Measurements from ENCODE around the gene ADAMTS14.

Gene ADAMTS14

GRCh38 chr10:70649526-70649925 lies 22.8 kb upstream of the ADAMTS14 start:
- Mint-ChIP-seq H3K27me3 (peaks cover 5% of the 10 kb centered on the region), H3K9me3 (peaks cover 40% of the 10 kb centered on the region), H3K4me1 (ENCODE audit: low read depth) (no peaks in the 10 kb centered on the region), H3K27ac (no peak overlapping the region), H3K4me3 (no peak overlapping the region), H3K36me3 (ENCODE audit: low read depth) (peaks cover 3% of the 10 kb centered on the region)
- no peak for DNase-seq

- DNase-seq, result no peak
- peaks cover 3% of the 10 kb centered on the region for H3K36me3 Mint-ChIP-seq (ENCODE audit: low read depth)
- H3K4me1 Mint-ChIP-seq (ENCODE audit: low read depth), result no peaks in the 10 kb centered on the region
- H3K9me3 Mint-ChIP-seq, result peaks cover 40% of the 10 kb centered on the region
- H3K27me3 Mint-ChIP-seq, result peaks cover 5% of the 10 kb centered on the region
- no peak overlapping the region for H3K4me3 Mint-ChIP-seq
- no peak overlapping the region for H3K27ac Mint-ChIP-seq
Measured at GRCh38 chr10:70650104-70650503, 22.2 kb upstream of the ADAMTS14 start.

GRCh38 chr10:70650718-70651117 lies 21.6 kb upstream of the ADAMTS14 start:
- peaks cover 40% of the 10 kb centered on the region for H3K9me3 Mint-ChIP-seq
- no peaks in the 10 kb centered on the region for H3K27me3 Mint-ChIP-seq
- no peak overlapping the region for H3K4me3 Mint-ChIP-seq
- no peak overlapping the region for H3K27ac Mint-ChIP-seq
- peaks cover under 1% of the 10 kb centered on the region for H3K4me1 Mint-ChIP-seq (ENCODE audit: low read depth)
- peaks cover 3% of the 10 kb centered on the region for H3K36me3 Mint-ChIP-seq (ENCODE audit: low read depth)
- no peak for DNase-seq

DNA sequence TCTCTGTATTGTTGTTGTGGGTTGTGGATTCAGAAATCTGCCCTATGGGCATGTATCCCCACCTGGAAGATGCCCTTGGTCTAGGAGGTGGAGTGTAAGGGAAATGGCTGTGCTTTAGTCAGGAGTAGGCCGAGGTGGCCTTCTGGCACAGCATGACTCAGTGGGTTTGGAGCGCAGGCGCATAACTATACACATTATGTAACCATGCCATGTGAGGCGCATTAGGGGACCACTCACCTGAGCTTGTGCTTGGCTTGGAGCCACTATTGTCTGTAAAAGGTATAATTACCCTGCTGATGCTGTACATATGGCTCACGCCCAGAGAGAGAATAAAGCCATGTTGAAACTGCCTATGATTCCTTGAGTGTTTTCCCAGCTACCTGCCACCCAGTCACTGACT lies 20.6 kb upstream of the ADAMTS14 start:
- peaks cover 10% of the 10 kb centered on the region for H3K4me1 Mint-ChIP-seq (ENCODE audit: low read depth)
- peaks cover 3% of the 10 kb centered on the region for H3K36me3 Mint-ChIP-seq (ENCODE audit: low read depth)
- DNase-seq, result no peak
- no peak overlapping the region for H3K27ac Mint-ChIP-seq
- no peaks in the 10 kb centered on the region for H3K27me3 Mint-ChIP-seq
- H3K4me3 Mint-ChIP-seq, result no peak overlapping the region
- peaks cover 40% of the 10 kb centered on the region for H3K9me3 Mint-ChIP-seq

DNA sequence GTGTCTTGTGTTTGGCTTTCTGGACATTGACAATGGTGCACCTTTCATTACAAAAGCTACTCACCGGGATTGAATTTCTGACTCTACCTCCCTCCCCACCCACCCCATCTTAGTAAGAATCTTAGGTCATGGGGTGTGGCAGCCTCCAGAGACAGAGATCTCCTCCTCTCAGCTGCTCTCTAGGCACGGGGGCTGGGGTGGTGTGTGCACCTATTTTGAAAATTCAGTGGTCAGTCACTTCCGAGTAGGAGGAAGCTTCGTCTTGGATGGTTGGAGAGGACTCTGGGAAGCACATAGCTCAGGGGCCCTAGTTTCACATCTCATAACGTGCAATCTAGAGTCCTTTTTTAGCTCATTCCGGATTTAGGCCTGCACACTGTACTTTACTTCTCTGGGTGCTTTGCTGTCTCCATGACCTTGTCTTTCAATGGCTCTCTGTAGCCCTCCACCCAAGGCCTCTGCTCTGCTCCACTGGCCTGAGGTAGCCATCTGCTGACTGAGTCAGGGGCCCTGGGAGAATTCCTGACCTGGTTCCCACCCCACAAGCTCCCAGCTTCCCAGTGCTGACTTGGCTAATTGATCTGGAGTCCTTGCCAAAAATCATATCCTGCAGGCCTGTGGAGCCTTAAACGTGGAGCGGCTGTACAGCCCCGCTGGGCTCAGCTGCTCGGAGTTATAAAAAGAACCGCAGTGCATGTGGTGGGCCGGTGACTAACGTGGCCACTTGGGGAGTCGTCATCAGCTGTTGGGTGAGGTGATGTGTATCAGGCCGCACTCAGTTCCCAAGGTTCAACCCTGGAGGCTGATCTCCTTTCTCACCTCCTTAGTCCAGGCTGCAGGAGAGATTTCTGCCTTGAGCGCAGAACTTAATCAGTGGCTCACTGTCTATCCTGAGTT lies 19.3 kb upstream of the ADAMTS14 start:
- H3K27me3 Mint-ChIP-seq, result no peaks in the 10 kb centered on the region
- peaks cover 3% of the 10 kb centered on the region for H3K36me3 Mint-ChIP-seq (ENCODE audit: low read depth)
- DNase-seq, result no peak
- peaks cover 40% of the 10 kb centered on the region for H3K9me3 Mint-ChIP-seq
- peaks cover 15% of the 10 kb centered on the region for H3K4me1 Mint-ChIP-seq (ENCODE audit: low read depth)
- H3K27ac Mint-ChIP-seq, result no peak overlapping the region
- no peak overlapping the region for H3K4me3 Mint-ChIP-seq

- H3K4me1 Mint-ChIP-seq (ENCODE audit: low read depth), result peaks cover 15% of the 10 kb centered on the region
- no peak overlapping the region for H3K4me3 Mint-ChIP-seq
- no peak overlapping the region for H3K27ac Mint-ChIP-seq
- H3K36me3 Mint-ChIP-seq (ENCODE audit: low read depth), result peaks cover 3% of the 10 kb centered on the region
- no peaks in the 10 kb centered on the region for H3K27me3 Mint-ChIP-seq
- H3K9me3 Mint-ChIP-seq, result peaks cover 19% of the 10 kb centered on the region
- no peak for DNase-seq
Measured at GRCh38 chr10:70655316-70655715, 17.0 kb upstream of the ADAMTS14 start.

- Mint-ChIP-seq H3K27ac (peak overlapping the region; percentile 44), H3K4me3 (no peak overlapping the region), H3K36me3 (ENCODE audit: low read depth) (peaks cover 3% of the 10 kb centered on the region), H3K27me3 (peaks cover under 1% of the 10 kb centered on the region), H3K9me3 (peaks cover 10% of the 10 kb centered on the region), H3K4me1 (ENCODE audit: low read depth) (peaks cover 15% of the 10 kb centered on the region)
- DNase-seq, result no peak
Measured at GRCh38 chr10:70656489-70656888, 15.8 kb upstream of the ADAMTS14 start.

GRCh38 chr10:70657041-70657440 lies 15.3 kb upstream of the ADAMTS14 start:
- DNase-seq, result no peak
- peaks cover 4% of the 10 kb centered on the region for H3K27me3 Mint-ChIP-seq
- H3K9me3 Mint-ChIP-seq, result peaks cover 4% of the 10 kb centered on the region
- no peak overlapping the region for H3K27ac Mint-ChIP-seq
- H3K4me1 Mint-ChIP-seq (ENCODE audit: low read depth), result peaks cover 15% of the 10 kb centered on the region
- H3K36me3 Mint-ChIP-seq (ENCODE audit: low read depth), result peaks cover 3% of the 10 kb centered on the region
- H3K4me3 Mint-ChIP-seq, result no peak overlapping the region

- H3K36me3 Mint-ChIP-seq (ENCODE audit: low read depth), result no peaks in the 10 kb centered on the region
- no peaks in the 10 kb centered on the region for H3K9me3 Mint-ChIP-seq
- no peak overlapping the region for H3K4me3 Mint-ChIP-seq
- H3K4me1 Mint-ChIP-seq (ENCODE audit: low read depth), result peaks cover 15% of the 10 kb centered on the region
- H3K27ac Mint-ChIP-seq, result no peak overlapping the region
- DNase-seq, result no peak
- H3K27me3 Mint-ChIP-seq, result peaks cover 4% of the 10 kb centered on the region
Measured at GRCh38 chr10:70658582-70659136, 13.6 kb upstream of the ADAMTS14 start.

DNA sequence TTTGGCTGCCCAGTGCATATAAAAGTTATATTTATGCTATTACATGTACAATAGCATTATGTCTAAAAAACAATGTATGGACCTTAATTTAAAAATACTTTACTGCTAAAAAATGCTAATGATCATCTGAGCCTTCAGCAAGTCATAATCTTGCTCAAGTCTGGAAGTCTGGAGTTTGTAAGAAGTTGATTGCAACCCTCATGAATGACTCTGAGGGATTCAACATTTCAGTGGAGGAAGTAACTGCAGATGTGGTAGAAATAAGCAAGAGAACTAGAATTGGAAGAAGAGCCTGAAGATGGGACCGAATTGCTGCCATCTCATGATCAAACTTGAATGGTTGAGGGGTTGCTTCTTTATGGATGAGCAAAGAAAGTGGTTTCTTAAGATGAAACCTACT lies 13.0 kb upstream of the ADAMTS14 start:
- H3K9me3 Mint-ChIP-seq, result no peaks in the 10 kb centered on the region
- no peak overlapping the region for H3K4me3 Mint-ChIP-seq
- DNase-seq, result no peak
- no peaks in the 10 kb centered on the region for H3K36me3 Mint-ChIP-seq (ENCODE audit: low read depth)
- H3K4me1 Mint-ChIP-seq (ENCODE audit: low read depth), result peaks cover 15% of the 10 kb centered on the region
- no peak overlapping the region for H3K27ac Mint-ChIP-seq
- peaks cover 4% of the 10 kb centered on the region for H3K27me3 Mint-ChIP-seq

- H3K27ac Mint-ChIP-seq, result no peak overlapping the region
- H3K4me3 Mint-ChIP-seq, result no peak overlapping the region
- H3K9me3 Mint-ChIP-seq, result no peaks in the 10 kb centered on the region
- no peak for DNase-seq
- H3K36me3 Mint-ChIP-seq (ENCODE audit: low read depth), result no peaks in the 10 kb centered on the region
- H3K4me1 Mint-ChIP-seq (ENCODE audit: low read depth), result peaks cover 14% of the 10 kb centered on the region
- H3K27me3 Mint-ChIP-seq, result peaks cover 4% of the 10 kb centered on the region
Measured at GRCh38 chr10:70660722-70661121, 11.6 kb upstream of the ADAMTS14 start.

DNA sequence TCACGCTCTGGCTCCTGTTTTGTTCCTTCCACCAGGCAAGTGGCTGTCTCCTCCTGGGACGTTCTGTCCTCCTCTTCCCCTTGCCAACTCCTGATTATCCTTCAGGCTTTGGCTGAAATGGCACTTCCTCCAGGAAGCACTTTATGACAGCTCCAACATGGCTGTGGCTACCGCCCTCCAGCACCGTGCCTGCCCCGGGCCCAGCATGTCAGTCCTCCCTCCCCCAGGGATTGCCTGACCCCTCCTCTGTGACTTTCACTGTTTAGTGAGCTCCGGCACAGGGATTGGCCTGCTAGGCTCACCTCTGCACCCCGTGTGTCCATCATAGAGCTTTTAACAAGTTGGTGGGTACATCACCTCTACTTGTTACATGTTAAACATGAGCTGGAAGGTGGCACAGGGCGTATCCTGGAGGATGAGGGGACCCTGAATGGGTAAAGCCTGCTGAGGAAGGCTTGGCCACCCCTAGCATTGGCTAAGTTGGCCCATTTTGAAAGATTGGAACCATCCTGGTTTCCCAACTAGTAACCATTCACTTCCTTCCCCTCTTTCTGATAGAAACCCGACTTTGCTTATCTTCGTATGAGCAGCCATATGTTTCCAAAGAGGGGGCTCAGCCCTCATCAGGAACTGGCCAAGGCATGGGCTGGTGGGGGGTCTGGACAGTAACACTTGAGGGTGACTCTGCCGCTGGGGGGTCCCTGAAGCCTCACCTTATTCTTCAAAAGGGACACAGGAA lies 10.5 kb upstream of the ADAMTS14 start:
- H3K27ac Mint-ChIP-seq, result no peak overlapping the region
- H3K27me3 Mint-ChIP-seq, result peaks cover 4% of the 10 kb centered on the region
- DNase-seq, result no peak
- H3K9me3 Mint-ChIP-seq, result no peaks in the 10 kb centered on the region
- peaks cover 3% of the 10 kb centered on the region for H3K4me1 Mint-ChIP-seq (ENCODE audit: low read depth)
- H3K36me3 Mint-ChIP-seq (ENCODE audit: low read depth), result no peaks in the 10 kb centered on the region
- H3K4me3 Mint-ChIP-seq, result no peak overlapping the region

DNA sequence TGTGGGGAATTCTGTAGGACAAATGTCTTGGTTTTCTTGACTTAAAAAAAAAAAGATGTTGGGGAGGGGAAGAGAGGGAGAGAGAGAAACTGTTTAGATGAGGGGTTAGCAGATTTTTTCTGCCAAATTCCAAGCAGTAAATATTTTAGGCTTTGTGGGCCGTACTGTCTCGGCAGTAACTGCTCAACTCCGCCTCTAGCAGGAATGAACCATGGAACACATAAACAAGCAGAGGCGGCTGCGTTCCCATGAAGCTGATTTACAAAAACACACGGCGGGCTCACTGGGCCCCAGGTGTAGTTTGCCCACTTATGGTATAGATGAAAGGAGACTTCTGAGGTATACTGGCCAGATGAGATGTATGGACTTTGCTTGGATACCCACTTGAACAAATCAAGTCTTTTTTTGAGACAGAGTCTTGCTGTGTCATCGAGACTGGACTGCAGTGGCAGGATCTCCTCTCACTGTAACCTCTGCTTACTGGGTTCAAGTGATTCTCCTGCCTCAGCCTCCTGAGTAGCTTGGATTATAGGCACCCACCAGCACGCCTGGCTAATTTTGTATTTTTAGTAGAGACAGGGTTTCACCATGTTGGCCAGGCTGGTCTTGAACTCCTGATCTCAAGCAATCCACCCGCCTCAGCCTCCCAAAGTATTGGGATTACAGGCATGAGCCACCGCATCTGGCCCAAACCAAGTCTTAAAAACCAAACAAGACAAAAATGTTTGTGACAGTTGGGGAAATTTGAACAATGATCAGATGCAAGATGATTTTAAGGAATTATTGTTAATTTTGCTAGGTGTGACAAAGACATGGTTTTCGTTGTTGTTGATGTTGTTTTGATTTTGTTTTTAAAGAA lies 9.7 kb upstream of the ADAMTS14 start:
- H3K27ac Mint-ChIP-seq, result no peak overlapping the region
- no peaks in the 10 kb centered on the region for H3K9me3 Mint-ChIP-seq
- no peaks in the 10 kb centered on the region for H3K36me3 Mint-ChIP-seq (ENCODE audit: low read depth)
- H3K27me3 Mint-ChIP-seq, result peaks cover 4% of the 10 kb centered on the region
- no peak for DNase-seq
- H3K4me3 Mint-ChIP-seq, result no peak overlapping the region
- H3K4me1 Mint-ChIP-seq (ENCODE audit: low read depth), result no peaks in the 10 kb centered on the region
